Dermis microvascular lymphatic vessel endothelial cell (primary cell): ENCODE results near the gene IL13RA2. TPM values are rescaled to one million over a fixed set of nuclear protein-coding genes. Genes with fewer than 3 reads are reported as not detected.

ENCODE experiments used
- DNase-seq, 2 donors: peaks; one replicate each; pipeline versions ENCODE4 v3.0.0 to v3.0.0-alpha.2; 2010; ENCODE audit warnings: low read depth in 2 of 2
- total RNA-seq: library from RNA; depleted of rRNA; stranded (reverse); fragments of >200 nt; gene quantifications from 2 replicates; pipeline ENCODE4 v1.2.1, GENCODE V29; 2014

The IL13RA2 gene
- 0.13 and 1.0 TPM in 2 replicates for total RNA-seq

DNA sequence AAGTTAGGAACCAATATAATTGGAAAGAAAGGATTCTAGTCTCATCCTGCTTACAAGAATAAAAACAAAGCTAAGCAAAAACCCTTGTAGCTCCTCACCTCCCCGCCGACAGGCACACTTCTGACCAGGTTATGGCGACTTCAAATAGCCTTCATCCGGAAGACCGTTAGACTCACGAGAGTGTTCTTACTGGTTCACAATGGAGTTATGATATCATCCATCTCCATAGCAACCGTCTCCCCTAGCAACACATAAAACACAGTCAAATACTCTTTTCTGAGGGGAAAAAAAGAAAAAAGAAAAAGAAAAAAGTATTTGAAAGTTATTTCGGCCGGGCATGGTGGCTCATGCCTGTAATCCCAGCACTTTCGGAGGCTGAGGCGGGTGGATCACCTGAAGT is at the start of gene IL13RA2:
TSS of gene IL13RA2 (minus strand) at position 162 of the 400 bp plus-strand sequence. CDS start 347 bp downstream, outside the sequence.
- DNase-seq: peak; percentile 24 to 27

DNA sequence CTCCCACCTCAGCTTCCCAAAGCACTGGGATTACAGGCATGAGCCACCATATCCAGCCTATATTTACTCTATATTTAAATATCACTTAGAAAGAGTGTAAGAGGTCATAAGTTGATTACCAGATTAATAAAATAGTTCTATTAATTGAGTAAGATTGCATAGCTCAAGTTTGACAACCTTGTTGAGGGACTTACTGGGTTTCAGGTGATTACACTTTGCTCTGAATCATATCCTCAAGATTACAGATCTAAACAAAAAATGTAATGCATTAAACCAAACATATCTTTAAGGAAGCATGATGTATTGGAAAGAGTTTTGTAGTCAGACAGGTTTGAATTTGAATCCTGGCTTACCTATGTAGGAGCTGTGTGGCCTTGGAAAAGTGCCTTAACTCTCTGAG is 47.9 kb upstream of the IL13RA2 start:
- DNase-seq: no peak

DNA sequence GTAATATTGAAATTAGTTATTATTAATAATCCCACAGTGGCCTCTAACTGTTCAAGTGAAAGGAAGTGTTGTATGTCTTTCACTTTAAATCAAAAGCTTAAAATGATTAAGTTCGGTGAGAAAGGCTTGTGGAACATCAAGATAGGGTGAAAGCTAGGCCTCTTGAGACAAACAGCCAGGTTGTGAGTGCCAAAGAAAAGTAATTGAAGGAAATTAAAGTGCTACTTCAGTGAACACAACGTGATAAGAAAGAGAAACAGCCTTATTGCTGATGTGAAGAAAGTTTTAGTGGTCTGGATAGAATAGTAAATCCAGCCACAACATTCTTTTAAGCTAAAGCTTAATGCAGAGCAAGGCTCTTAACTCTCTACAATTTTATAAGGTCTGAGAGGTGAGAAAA is 42.6 kb upstream of the IL13RA2 start:
- DNase-seq: no peak

DNA sequence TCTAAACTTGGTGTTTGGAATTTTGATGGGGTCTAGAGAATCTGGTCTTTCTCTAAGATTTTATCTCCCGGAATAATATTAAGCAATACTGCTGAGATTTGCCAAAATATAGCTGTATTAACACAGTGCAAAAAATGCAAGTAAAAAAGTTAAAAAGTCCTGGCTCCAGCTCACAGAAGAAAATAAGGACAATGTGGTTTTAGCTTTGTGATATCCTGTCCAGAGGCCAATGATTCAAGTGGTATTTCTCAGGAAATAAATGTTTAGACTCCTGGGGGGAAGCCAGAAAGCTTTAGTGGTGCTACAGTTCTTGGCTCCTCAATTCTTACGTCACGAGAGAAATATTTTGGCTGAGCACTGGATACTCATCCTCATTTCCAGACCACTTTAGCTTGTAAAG is 40.9 kb upstream of the IL13RA2 start:
- DNase-seq: peak; percentile 6 to 75

DNA sequence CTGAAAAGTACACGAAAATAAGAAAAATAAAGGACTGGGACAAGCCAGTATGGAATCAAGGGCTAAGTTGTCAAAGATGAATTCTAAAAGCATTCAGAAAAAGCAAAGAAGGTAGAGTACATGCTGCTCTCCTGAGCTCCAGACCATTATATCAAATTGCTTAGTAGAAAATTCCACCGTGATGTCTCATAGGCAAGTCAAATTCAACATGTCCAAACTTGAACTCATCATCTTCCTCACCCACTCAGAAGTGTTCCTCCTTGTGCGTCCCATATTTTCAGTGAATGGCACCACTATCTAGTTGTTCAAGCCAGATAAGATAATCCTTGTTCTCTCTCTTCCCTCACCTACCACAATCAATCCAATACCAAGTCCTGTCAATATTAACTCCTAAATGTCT is 37.5 kb upstream of the IL13RA2 start:
- DNase-seq: no peak

- no peak for DNase-seq
Observed at GRCh38 chrX:115053223-115053622, 35.8 kb upstream of the IL13RA2 start.

DNA sequence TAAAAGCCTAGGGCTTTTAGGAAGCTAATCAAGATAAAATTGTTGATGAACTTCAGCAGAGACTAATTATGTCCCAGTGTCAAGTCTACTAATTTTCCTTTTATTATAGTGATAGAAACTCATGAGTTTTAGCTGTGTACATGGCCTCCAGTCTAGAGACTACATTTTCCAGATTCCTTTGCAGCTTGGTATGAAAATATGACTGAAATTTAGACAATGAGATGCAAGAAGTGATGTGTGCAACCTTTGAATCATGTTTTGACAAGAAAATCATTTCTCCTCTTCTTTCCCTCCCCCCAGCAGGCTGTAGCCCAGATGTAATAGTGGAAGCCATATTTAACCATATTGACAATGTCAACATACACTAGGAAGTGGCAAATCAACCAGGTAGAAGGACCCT is 30.3 kb upstream of the IL13RA2 start:
- no peak for DNase-seq

- no peak for DNase-seq
Observed at GRCh38 chrX:115047181-115047580, 29.8 kb upstream of the IL13RA2 start.

DNA sequence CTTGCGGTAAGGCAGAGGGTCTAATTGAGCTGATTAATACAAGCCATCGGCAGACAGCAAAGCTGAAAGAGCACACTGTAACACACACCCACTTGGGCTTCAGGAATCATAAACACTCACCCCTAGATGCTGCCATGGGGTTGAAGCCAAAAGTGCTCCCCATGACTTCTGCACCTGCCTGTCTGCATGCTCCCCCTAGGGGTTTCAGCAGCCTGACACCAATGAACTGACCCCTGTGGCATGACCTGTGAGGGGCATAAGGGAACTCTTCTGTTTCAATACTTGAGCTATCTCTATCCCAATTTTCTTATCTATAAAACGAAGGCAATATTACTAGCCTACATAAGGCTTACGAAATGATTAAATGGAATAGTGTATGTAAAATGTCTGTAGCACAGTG is 23.0 kb upstream of the IL13RA2 start:
- DNase-seq: no peak

DNA sequence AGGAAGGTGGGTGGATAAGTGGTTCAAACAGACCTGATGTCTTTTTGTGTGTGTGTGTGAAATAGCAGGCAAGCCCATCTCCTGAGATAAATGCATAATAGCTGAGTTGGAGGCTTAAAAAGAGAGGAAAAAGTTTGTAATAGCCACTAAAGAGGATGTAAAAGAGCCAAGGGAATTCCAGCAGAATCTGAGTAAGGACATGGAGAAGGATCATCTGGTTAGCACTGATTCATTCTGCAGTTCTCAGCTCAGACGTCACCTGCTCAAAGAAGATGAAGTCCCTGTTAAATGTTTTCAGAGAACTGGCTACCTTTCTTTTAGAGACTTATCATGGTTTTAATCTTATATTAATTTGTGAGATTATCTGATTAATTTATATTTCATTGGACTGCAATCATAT is 21.0 kb upstream of the IL13RA2 start:
- peak in 1 of 2 donors; percentile 0 for DNase-seq

GRCh38 chrX:115036029-115036428 is 18.6 kb upstream of the IL13RA2 start:
- DNase-seq: no peak

GRCh38 chrX:115031989-115032388 is 14.6 kb upstream of the IL13RA2 start:
- DNase-seq: no peak

- peak; percentile 36 to 65 for DNase-seq
Observed at GRCh38 chrX:115030625-115031024, 13.2 kb upstream of the IL13RA2 start.

- peak; percentile 70 to 91 for DNase-seq
Observed at GRCh38 chrX:115029869-115030570, 12.6 kb upstream of the IL13RA2 start.

GRCh38 chrX:115029440-115029839 is 12.0 kb upstream of the IL13RA2 start:
- peak in 1 of 2 donors; percentile 18 for DNase-seq

DNA sequence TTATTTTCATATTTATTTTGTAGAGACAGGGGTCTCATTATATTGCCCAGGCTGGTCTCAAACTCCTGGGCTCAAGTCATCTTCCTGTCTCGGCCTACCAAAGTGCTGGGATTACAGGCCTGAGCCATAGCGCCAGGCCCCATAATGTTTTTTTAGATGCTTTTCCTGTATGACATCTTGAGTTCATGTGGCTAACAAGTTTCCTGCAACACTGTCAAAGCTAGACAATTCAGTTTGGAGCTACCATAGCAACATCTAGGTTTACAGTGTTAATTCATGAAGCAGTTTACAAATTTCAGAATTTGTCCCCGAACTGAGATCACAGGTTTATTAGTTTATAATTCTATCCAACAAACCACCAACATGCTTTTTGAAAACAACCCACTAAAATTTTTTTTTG is 6.4 kb upstream of the IL13RA2 start:
- peak; percentile 57 to 60 for DNase-seq

DNA sequence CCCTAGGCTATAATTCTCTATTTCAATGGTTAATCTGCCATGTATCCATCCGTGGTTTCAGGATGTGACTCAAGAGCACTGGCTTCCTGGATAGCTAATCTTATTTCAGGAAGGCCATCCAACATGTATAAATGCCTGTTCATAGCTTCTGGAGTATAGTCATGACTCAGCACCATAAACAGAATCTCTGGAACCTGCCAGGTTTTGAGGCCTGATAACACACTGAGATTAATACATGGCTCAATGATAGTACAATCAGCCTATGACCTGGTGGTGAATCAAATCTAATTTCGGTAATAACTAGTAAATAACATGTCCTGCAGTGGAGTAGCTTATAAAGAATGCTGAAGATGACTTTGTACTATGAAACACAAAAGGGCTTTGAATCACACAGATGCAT is 5.7 kb upstream of the IL13RA2 start:
- peak; percentile 90 to 95 for DNase-seq

DNA sequence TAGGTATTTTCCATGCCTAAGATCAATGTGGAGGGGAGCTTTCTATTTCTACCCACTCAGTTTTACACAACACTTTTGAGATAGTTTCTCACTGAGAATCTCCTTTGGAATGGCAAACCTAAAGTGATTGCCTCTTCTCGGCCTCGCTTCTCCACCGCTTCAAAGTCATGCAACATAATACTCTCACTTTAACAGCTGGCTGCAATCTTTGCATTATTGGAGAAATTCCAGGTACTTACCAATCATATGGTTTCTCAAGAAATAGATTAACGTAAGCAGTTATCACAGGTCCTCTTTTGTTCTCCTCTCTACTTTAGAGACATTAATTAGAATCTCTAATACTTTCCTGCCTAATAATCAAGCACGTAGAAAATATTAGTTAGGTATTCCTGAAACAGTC is 3.7 kb upstream of the IL13RA2 start:
- DNase-seq: no peak

DNA sequence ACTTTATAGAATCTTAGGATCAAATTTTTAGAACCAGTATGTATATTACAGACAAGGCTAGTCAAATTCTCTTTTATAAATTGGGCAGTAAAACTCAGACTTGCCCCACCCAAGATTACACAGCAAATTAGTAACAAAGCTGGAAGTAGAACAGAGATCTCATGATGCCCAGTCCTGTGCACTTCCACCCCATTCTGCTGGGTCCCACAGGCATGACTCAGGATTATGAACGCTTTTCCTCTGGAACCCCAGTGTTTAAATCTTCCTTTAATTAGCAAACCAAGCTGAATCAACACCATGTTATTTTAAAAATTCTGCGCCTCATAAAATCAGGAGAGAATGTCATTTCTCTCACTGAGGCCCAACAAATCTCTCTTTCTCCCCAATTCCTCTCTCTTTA is 1.5 kb upstream of the IL13RA2 start:
- no peak for DNase-seq

GRCh38 chrX:115018040-115018647 is 728 bp upstream of the IL13RA2 start:
- peak in 1 of 2 donors; percentile 6 for DNase-seq

GRCh38 chrX:115013705-115014104 is 3.7 kb downstream of the IL13RA2 start:
- no peak for DNase-seq

GRCh38 chrX:115011428-115011827 is 6.0 kb downstream of the IL13RA2 start:
- no peak for DNase-seq

DNA sequence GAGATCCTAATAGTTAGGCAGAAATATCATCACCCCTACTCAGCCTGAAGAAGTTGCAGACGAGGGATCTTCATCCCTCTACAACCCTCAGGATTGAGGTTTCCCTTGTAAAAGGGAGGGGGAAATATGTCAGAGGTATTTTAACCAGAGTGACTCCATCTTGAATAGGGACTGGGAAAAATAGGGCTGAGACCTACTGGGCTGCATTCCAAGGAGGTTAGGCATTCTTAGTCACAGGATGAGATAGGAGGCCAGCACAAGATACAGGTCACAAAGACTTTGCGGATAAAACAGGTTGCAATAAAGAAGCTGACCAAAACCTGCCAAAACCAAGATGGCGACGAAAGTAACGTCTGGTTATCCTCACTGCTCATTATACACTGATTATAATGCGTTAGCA is 17.5 kb downstream of the IL13RA2 start:
- no peak for DNase-seq
